RPMI7951 (cell line): ENCODE results near the gene PLEKHA8. TPM values are rescaled to one million over a fixed set of nuclear protein-coding genes. Genes with fewer than 3 reads are reported as not detected.
"Not testable (repeated sequence)": the region's sequence is repeated elsewhere in the genome, so short reads cannot be mapped to it uniquely, and the experiment has no call there.

Experiments used
- DNase-seq: peaks from one replicate; pipeline ENCODE4 v3.0.0-alpha.2; 2012; ENCODE audit warnings: low read depth
- total RNA-seq: library from RNA; depleted of rRNA; stranded (reverse); fragments of >200 nt; shearing (Covaris generic); gene quantifications from 2 replicates; pipeline ENCODE4 v1.2.3, GENCODE V29; 2014

Gene PLEKHA8
- total RNA-seq, 1 experiment from 2014 or later, result 11.1 TPM

DNA sequence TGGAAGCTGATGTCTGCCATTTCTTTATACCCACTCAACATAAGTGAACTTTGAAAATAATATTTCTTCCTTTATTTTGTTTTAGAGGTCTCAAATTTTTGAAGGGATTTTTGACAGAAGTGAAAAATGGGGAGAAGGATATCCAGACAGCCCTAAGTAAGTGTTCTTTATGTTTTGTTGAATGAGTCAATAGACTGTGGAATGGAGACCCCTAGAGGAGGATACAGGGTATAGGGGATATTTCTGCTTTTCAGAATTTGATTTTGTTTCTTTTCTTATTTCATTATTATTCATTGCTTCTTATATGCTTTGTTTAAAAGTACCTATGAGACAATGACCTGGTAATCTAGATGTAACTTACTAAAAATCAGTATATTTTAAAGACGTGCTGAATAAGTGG is 34.4 kb downstream of the PLEKHA8 start:
- peak; percentile 54 for DNase-seq

DNA sequence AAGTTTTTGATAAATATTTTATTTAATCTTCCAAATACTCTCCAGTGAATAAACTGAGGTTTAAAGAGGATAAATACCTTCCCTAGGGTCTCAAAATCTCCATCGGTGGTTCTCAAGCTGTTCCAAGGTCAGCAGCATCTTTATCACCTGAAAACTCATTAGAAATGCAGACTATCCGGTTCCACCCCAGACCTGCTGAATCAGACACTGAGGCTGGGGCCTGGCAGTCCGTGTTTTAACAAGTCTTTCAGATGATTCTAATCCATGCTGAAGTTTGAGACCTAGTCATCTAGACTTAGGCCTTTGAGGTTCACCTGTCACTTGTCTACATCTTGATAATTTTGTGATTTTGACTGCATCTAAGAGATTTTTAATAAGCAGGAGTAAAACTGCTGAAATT is 37.5 kb downstream of the PLEKHA8 start:
- DNase-seq, result no peak

DNA sequence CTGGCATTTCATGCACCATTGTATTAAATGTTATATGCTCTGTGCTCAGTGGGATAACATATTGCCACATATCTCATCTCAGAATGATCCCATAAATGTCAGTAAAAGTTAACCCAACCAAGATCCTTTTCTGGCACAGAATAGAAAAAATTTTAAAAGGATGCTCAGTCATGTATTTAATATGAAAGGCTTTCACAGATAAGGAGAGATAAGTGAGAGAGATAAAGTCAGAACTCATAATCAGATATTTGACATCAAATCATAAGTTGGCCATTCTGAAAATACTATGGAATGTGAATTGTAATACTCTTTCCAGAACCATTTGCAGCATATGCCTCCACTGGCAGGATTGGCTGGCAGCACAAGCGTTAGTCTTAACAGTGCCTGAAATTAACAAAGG is 38.5 kb downstream of the PLEKHA8 start:
- DNase-seq, result no peak

DNA sequence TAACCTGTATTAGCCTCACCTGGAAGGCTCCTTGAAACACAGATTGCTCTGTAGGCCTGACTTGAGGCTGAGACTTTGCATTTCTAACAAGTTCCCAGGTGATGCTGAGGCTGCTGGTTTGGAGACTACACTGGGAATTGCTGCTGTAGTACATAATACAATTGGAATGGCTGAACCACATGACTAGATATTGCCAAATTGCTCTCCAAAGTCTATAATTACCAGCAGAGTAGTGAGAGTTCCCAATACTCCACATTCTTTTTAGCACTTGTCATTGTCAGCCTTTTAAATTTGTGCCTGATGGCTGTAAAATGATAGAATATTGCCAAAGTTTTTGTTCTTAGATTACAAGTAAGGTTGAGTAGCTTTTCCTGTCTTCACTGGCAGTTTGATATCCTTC is 39.9 kb downstream of the PLEKHA8 start:
- DNase-seq, result peak; percentile 33

DNA sequence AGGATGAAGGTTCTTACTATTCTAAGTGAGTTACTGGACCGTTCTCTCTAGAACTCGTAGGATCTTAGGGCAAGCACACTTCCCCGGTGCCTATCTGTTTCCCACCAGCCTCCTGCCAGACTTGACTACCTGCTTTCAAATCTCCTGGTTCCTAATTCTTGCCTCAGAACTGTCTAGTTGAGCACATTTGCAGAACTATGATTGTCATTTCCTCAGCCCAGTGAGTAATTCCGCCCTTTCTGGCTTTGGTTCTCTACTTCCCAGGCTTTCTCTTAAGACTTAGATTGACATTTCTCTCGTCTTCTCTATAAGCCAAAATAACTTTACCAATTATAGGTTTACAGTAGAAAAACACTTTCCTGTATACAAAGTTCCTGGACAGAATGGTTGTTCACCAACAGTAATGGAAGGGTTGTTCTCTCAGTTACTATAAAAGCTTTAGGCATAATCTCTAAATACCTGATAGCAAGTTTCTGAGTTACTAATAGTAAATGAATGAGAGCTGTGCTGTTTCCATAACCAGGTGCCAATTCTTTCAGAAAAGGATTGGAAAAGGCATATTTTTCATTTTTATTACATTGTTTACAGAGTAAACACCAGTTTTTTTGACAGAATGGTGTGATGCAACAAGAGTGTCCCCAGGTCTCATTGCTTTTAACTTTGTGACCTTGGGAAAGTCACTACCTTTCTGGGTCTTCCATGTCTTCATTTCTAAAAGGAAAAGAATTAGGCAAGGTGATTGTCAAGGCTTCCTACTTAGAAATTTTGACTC is 41.1 kb downstream of the PLEKHA8 start:
- DNase-seq, result no peak

DNA sequence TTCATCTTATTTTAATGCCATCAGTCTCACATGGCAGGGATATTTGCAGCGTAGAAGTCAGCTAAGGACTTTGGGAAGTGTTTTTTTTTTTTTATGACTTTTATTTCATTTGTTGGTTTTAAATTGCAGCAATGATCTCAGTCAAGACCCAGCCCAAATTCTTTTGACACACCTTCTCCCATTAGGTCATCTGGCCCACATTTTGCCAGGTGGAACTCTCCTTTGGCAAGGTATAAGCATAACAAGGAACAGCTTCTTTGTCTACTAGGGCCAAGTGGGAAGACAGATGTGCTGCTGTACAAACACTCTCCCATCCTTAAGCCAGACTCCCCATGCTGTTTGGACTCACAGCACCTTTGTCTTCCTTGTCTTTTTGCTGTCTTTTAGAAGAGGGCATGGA is 41.8 kb downstream of the PLEKHA8 start:
- DNase-seq, result no peak

DNA sequence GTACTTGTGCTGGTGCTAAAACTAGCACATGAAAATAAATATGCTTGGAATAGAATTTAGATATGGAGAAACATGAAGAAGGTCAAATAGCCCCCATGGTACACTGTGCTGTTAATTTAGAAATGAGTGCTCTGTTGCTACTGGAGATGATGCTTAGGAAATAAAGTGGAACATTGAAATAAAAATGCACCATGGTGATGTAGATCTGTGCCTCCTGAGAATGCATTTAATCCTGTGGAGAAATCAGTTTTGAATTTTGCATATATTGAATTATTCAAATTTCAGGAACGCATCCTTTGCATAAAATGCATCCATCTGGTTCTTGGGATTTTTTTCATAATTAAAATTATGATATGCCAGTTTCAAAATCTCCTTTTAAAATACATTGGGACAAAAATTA is 44.5 kb downstream of the PLEKHA8 start:
- DNase-seq, result no peak

DNA sequence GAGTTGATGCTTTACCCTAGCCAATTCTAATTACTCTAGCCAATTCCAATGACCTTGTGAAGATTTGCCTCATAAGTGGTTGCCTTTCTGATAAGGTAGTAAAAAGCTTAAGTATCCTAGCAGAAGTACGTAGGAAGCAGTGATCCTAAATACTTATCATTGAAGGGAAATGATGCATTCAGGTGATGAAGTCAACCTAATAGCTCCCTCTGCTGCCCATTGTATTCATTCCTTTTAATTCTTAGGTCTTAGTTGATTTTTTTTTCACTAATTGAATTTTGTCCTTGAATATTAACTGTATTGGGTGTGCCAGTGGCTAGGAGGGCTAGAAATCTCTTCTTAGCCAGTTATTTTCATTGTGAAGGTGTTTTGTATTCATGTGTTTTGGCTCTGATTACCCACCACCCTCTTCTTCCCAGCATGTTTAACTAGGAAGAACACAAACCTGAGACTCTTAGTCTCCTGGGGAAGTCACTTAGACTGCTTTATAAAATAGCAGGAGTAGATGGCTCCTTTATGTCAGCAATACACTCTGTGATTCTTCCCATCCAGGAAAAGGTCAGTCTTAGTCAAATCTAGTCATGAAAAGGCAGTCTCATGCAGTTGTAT is 46.3 kb downstream of the PLEKHA8 start:
- peak; percentile 49 for DNase-seq

DNA sequence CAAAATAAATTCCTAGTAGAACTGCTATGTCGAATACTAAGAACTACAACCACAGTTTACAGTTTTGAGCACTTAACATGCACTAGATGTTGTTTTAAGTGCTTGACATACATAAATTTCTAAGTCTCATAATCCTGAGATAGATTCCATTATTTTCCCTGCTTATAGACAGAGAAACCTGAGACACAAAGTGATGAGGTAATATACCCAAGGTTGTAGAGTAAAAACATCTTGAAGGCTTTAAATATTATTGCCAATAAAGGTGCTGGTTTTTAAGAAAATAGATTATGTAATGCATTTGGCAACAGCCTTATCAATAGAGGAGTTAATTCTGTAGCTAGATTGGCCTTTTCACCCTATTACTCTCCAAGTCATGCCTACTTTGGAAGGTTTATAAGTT is 48.2 kb downstream of the PLEKHA8 start:
- no peak for DNase-seq

DNA sequence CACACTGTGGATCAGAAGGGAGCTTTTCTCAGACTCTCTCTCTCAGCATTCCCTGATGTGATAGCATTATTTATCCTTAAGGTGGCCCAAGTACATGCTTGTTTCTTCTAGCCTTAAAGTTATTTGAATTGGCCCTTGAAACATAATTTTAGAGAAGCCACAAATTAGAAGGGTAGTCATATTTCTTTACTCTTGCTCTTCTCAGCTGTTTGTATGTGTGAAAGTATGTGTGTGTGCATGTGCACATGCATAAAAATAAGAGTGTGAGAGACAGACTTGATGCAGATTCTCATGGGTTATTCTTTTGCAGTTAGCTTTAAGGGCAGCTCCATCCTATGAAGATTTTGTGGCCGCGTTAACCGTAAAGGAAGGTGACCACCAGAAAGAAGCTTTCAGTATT is 50.1 kb downstream of the PLEKHA8 start:
- DNase-seq, result no peak

DNA sequence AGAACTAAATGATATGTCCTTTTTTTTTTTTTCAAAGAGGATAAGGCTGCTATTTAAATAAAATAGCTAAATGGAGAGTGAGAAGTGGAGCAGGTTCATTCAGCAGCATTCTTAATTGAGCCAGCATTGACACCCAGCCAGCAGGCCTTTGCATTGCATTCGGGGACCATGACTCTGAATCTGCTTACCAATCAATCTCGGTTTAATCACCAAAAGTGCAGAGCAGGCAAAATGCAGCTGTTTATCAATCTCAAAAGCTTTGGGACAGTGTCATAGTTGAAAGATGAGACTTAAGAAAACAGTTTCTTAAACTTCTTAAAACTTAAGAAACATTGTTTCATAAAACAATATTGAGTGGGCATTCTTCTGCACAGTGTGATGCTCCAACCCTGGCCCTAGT is 51.7 kb downstream of the PLEKHA8 start:
- no peak for DNase-seq

DNA sequence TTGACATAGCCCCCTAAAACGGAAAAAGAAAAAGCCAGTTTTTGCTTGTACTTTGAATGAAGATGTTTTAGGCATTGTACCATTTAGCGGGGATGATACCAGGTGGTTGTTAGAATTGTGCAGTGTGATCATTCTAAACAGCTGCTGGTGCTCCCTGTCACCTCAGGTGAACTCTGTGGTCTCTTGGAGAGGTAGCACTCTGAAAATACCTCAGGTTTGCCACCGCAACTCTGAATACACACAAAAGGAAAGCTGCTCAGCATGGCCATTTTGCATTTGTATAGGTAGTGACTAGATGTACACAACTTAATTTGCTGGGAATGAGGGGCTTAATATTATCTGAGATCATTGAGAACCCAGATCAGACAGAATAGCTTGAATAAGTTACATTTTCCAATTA is 52.6 kb downstream of the PLEKHA8 start:
- no peak for DNase-seq

DNA sequence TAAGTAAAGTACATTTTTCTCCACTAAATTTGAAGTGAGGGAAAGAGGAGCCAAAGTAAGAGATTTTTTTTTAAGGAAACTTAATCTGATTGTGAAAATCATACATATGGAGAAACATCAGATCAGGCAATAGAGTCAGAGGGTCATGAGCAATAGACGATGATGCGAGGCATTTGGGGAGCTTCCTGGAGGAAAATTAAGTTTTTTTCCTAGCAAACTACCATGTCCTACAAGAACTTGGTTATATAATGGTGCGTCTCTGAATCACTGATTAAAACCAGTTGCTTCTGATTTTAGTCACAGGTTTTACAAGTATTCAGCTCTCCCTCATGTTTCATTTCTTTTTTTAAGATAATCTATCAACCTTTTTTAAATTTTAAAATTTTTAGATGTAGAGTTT is 54.5 kb downstream of the PLEKHA8 start:
- no peak for DNase-seq

DNA sequence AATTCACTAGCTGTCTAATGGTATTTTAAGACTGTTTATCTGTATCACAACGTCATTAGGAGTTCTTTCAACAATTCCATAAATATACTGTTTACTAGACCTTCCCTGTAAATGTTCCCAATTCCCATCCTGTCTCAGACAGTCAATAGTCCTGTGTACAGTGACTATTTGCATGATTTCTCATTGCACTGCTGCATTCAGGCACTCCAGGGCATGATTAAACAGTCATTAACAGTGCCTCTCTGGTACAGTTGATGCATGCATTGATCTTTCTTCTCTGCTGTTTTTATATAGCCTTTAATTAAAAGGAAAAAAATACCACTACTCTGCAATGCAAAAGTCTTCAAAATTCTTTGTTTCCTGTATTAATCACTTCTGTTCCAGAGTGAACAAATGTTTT is 55.1 kb downstream of the PLEKHA8 start:
- DNase-seq, result no peak

DNA sequence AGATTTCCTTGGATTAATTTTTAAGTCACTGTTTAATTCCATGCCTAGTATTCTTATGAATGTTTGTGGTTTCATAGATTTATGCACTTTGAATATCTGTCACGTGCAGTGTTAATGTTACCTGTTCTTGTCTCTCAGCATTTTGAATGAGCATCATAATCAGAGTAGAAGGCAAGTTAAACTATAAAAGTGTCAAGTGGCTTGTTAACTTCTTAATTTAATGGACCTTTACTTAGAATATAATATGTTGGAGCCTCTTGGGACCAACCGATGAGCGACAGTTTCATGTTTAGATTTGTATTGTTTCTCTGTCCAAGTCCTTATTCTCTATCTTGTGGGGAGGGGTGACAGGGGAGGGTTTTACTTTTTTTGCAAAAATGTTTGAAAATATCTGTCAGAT is 56.0 kb downstream of the PLEKHA8 start:
- DNase-seq, result no peak

DNA sequence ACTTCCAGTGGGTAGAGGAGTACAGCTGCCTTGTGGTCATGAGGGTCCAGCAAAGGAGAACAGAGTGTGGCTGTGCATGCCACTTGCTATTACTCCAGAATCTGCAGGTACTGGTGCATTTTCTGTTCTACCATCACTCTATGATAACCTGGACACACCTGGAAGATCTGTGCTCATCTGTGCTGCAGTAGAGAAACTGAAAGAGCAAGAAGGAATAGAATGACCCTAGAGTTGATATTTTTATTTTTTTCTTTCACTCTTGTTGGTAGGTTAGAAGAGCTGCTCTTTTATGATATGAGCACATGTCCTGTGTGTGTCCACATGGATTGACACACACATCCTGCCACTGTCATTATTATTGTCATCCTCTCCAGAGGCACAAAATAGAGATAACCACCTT is 58.3 kb downstream of the PLEKHA8 start:
- no peak for DNase-seq

DNA sequence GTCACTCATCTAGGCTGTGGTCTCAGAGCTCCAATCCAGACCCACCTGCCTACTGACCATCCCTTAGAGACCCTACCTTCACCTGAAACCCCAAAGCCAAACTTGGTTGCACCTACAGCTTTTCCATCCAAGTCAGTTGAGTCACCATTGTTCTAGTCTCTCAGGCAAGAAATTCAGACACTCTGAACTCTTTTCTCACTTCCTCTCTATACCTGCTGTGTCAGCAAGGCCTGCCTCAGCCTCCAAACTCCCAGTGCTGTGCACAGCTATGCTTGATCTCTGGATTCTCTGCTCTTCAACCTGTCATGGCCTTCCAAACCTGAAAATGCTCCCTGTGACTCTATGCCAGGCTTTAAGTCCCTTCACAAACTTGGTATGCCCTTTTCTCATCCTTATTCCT is 59.2 kb downstream of the PLEKHA8 start:
- no peak for DNase-seq

DNA sequence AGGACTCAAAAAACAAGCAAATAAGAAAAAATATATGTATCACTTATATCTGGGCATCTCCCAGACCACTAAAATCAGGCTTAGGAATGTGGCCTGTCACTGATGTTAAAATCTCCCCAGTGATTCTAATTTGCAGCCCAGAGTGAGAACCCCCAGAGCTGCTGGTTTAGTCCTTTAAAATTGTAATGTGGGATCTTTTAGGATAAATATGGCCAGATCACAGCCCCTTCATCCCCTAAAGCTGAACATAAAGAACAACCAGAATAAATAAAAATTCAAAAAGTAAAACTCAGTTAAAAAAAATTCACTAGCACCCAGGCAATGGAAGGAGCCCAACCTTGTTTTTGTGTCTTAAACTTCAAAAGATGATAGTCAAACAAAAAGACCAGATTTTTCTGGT is 60.1 kb downstream of the PLEKHA8 start:
- no peak for DNase-seq

DNA sequence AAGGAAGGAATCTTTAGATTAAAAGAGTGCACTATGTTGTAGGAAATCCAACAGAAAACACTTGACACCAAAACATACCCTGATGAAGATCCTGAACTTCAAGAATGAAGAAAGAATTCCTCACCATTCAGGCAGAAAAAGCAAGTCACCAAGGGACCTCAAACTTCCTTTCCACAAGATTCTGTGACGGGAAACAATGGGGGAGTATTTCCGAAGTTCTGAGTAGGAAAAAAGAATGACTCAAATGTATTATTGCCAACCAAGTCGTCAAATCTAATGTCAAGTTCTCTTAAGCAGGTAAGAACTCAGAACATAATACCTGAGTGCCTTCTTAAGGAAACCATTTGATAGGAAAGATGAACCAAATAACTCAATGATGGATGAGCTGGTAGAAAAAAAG is 61.9 kb downstream of the PLEKHA8 start:
- DNase-seq, result no peak

DNA sequence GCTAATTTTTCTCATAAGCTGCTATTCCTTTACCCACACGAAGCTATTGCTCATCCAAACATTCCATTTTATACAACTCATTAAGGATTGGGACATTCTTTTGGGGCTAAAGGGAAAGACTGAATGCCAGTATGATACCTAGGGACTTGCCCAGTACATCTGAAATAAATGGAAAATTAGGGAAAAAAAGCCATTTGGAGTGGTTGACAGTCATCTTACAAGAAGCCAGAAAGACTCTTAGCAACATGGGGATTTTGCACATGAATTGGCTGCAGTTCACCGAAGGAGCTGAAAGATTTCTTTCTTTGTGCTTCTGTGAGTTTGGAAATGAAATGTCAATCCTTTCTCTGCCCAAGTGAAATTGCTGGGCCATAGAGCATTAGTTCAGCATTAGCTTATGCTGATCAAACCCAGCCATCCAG is 63.3 kb downstream of the PLEKHA8 start:
- peak; percentile 81 for DNase-seq

DNA sequence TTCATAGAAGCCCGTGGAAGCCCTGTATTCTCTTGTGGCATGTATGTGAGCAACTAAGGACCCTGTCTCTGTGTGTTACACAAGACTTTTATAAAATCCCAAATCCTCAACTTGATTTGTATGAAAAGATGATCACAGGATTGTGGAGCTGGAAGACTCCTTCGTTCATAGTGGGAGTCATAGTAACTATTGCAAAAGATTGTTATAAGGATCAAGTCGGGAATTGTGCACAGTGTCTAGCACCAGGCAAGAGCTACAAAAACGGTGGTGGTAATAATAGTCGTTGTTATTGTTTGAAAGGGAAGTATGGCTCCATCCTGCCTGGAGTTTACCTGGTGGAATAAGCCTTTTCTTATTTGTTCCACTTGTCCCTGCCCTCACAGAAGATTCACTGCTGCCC is 63.8 kb downstream of the PLEKHA8 start:
- DNase-seq, result no peak

DNA sequence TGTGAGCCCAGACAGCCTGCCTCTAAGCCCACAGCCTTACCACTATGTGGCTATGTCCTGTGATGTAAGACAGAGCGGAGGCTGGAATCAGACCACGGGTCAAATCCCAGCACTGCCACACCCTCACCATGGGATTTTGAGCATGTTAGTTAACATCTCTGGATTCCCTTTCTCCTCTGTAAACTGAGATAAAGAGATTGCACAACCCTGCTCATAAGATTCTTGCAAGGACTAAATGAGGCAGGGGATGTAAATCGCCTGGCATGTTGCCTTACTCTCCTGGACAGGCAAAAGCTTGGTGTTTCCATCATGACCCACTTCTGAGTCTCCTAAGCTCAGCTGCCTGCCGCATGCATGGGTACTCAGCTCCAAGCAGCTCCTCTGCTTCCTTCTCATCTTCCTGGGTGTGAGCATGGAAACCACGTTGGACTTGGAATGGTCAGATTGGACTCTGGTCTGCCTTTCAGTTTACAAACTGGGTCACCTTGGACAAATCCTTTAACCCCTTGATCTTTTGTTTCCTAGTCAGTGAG is 65.3 kb downstream of the PLEKHA8 start:
- no peak for DNase-seq

DNA sequence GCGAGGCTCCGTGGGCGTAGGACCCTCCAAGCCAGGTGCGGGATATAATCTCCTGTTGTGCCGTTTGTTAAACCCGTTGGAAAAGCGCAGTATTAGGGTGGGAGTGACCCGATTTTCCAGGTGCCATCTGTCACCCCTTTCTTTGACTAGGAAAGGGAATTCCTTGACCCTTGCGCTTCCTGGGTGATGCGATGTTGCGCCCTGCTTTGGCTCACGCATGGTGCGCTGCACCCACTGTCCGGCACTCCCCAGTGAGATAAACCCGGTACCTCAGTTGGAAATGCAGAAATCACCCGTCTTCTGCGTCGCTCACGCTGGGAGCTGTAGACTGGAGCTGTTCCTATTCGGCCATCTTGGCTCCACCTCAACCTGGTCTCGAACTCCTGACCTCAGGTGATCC is 70.4 kb downstream of the PLEKHA8 start:
- not testable (repeated sequence) for DNase-seq

DNA sequence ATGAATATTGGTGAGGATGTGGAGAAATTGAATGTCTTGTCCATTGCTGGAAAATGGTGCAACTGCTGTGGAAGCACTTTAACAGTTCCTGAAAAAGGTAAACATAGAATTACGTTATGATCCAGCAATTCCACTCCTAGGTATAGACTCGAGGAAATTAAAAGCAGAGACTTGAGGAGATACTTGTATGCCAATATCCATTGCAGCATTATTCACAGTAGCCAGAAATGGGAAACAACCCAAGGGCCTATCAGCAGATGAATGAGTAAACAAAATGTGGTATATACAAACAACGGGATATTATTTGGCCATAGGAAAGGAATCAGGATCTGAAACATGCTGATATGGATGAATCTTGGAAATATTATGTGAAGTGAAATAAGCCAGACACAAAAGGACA is 74.1 kb downstream of the PLEKHA8 start:
- no peak for DNase-seq
